GM12878 (cell line): ENCODE results near the gene GABARAPL2. TPM values are rescaled to one million over a fixed set of nuclear protein-coding genes. Genes with fewer than 3 reads are reported as not detected.

Source experiments
- BMI1 ChIP-seq: fragments of 450-650 bp; IDR thresholded peaks from 2 replicates; pipeline ENCODE4 v1.6.1; 2016; ENCODE audit warnings: mild to moderate bottlenecking, moderate library complexity, borderline replicate concordance
- CBFB ChIP-seq: IDR thresholded peaks from 2 replicates; pipeline ENCODE4 v1.6.1; 2016; ENCODE audit warnings: antibody characterized with exemption, low read depth
- CREB1 ChIP-seq: IDR thresholded peaks from 2 replicates; pipeline ENCODE4 v1.6.1; 2012; ENCODE audit warnings: low read depth, mild to moderate bottlenecking, inconsistent platforms
- E2F4 ChIP-seq: IDR thresholded peaks from 2 replicates; pipeline ENCODE4 v1.6.1; 2012; ENCODE audit warnings: low read depth, low read length, improper control_type of control experiment
- IKZF1 ChIP-seq: fragments of 450-650 bp; conservative IDR thresholded peaks from 2 replicates; pipeline ENCODE4 v1.6.1; 2017; ENCODE audit warnings: antibody characterized with exemption, mild to moderate bottlenecking
- KDM1A ChIP-seq: fragments of 200-600 bp; sonication (generic); IDR thresholded peaks from 2 replicates; pipeline ENCODE4 v1.6.1; 2016; ENCODE audit warnings: borderline replicate concordance
- MLLT1 ChIP-seq: fragments of 450-650 bp; IDR thresholded peaks from 2 replicates; pipeline ENCODE4 v1.6.1; 2016; ENCODE audit warnings: mild to moderate bottlenecking
- NFXL1 ChIP-seq: fragments of 450-650 bp; IDR thresholded peaks from 2 replicates; pipeline ENCODE4 v1.6.1; 2017; ENCODE audit warnings: antibody characterized with exemption, mild to moderate bottlenecking, borderline replicate concordance
- NKRF ChIP-seq: fragments of 450-650 bp; conservative IDR thresholded peaks from 2 replicates; pipeline ENCODE4 v1.6.1; 2017; ENCODE audit warnings: mild to moderate bottlenecking, moderate library complexity
- NR2C2 ChIP-seq: IDR thresholded peaks from 2 replicates; pipeline ENCODE4 v1.6.1; 2011; ENCODE audit warnings: borderline replicate concordance, low read depth; ENCODE audit not compliant: control insufficient read depth, insufficient read length
- PAX5 ChIP-seq: IDR thresholded peaks from 2 replicates; pipeline ENCODE4 v1.6.1; 2011; ENCODE audit warnings: low read depth, low read length, borderline replicate concordance
- POLR2AphosphoS5 ChIP-seq: IDR thresholded peaks from 2 replicates; pipeline ENCODE4 v1.6.1; 2011; ENCODE audit warnings: mild to moderate bottlenecking, low read length, inconsistent platforms
- PRDM15 ChIP-seq: fragments of 450-650 bp; formaldehyde crosslinking; IDR thresholded peaks from 2 replicates; pipeline ENCODE4 v1.4.0; 2020; ENCODE audit warnings: mild to moderate bottlenecking, moderate library complexity
- RAD51 ChIP-seq: fragments of 450-650 bp; IDR thresholded peaks from 2 replicates; pipeline ENCODE4 v1.6.1; 2016; ENCODE audit warnings: moderate library complexity, mild to moderate bottlenecking, inconsistent platforms
- RBBP5 ChIP-seq: fragments of 200-600 bp; sonication (generic); conservative IDR thresholded peaks from 2 replicates; pipeline ENCODE4 v1.6.1; 2016
- REST ChIP-seq: IDR thresholded peaks from 2 replicates; pipeline ENCODE4 v1.6.1; 2012; ENCODE audit warnings: mild to moderate bottlenecking, low read depth, low read length
- USF1 ChIP-seq: IDR thresholded peaks from 2 replicates; pipeline ENCODE4 v1.6.1; 2011; ENCODE audit warnings: borderline replicate concordance, low read depth, mild to moderate bottlenecking, moderate library complexity, mixed read lengths, low read length; ENCODE audit not compliant: insufficient read depth; ENCODE audit errors: extremely low read length
- polyA plus RNA-seq, 11 experiments: library from polyadenylated mRNA; depleted of rRNA in 4 of 11; unstranded in 6 of 11; stranded (reverse) in 5 of 11; fragments of >200 nt; fragmentation: Nextera tagmentation in 4 of 11; fragmentation: Illumina TruSeq in 1 of 11; extraction: Ambion mirVana in 4 of 11; extraction: Trizol in 1 of 11; gene quantifications; 1 replicate in 1 of 11; 2 replicates in 10 of 11; pipeline versions ENCODE4 v1.2.1 to v1.2.3, GENCODE V29; 2011 to 2016; ENCODE audit warnings: inconsistent platforms in 2 of 11, missing spikeins in 2 of 11, low read depth in 1 of 11
- total RNA-seq, 4 experiments: library from RNA; depleted of rRNA in 3 of 4; stranded (reverse); fragments of >200 nt in 3 of 4; fragmentation: Illumina TruSeq in 1 of 4; extraction: Trizol in 1 of 4; gene quantifications; 2 replicates each; pipeline versions ENCODE4 v1.2.1 to v1.2.3, GENCODE V29; 2013 to 2021

The GABARAPL2 gene
- total and polyA plus RNA-seq, 10 of the 15 experiments (the other 5 are each of a cell fraction or from before 2014, with no cell fraction given) = 61.9 to 359 (median 128) TPM

- TF ChIP-seq PRDM15 (CRISPR knock-in tag) = no peak
- TF ChIP-seq CREB1 = peak; percentile 59
- TF ChIP-seq IKZF1 = 0 out of 2 replicates have a peak, but pooled peaks have one; percentile 32
- TF ChIP-seq E2F4 = no peak
- TF ChIP-seq CBFB = no peak
- no peak for TF ChIP-seq RBBP5
- no peak for TF ChIP-seq REST
- no peak for TF ChIP-seq NR2C2
- TF ChIP-seq RAD51 = no peak
- no peak for TF ChIP-seq KDM1A
- TF ChIP-seq POLR2AphosphoS5 = peak; percentile 51; the same call in 1 of the 2 replicates
- TF ChIP-seq BMI1 = no peak
- TF ChIP-seq MLLT1 = no peak
- TF ChIP-seq NFXL1 = no peak
- no peak for TF ChIP-seq PAX5
- no peak for TF ChIP-seq USF1
- no peak for TF ChIP-seq NKRF
Measured at GRCh38 chr16:75570396-75571065, 4.4 kb downstream of the GABARAPL2 start (continued).
